ENCODE data around the gene LSAMP.

The LSAMP gene

GRCh38 chr3:115843206-115843605, 602.1 kb downstream of the LSAMP start:
- TF ChIP-seq, protein P1, sequence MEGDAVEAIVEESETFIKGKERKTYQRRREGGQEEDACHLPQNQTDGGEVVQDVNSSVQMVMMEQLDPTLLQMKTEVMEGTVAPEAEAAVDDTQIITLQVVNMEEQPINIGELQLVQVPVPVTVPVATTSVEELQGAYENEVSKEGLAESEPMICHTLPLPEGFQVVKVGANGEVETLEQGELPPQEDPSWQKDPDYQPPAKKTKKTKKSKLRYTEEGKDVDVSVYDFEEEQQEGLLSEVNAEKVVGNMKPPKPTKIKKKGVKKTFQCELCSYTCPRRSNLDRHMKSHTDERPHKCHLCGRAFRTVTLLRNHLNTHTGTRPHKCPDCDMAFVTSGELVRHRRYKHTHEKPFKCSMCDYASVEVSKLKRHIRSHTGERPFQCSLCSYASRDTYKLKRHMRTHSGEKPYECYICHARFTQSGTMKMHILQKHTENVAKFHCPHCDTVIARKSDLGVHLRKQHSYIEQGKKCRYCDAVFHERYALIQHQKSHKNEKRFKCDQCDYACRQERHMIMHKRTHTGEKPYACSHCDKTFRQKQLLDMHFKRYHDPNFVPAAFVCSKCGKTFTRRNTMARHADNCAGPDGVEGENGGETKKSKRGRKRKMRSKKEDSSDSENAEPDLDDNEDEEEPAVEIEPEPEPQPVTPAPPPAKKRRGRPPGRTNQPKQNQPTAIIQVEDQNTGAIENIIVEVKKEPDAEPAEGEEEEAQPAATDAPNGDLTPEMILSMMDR (conservative IDR thresholded peaks at IDR 0.05; ENCODE audit: low read depth, low read length): no peak
- no peak for DNase-seq (ENCODE audit: low read depth)
- no peak overlapping the region for H3K4me3 ChIP-seq (ENCODE audit: low read length)

DNA sequence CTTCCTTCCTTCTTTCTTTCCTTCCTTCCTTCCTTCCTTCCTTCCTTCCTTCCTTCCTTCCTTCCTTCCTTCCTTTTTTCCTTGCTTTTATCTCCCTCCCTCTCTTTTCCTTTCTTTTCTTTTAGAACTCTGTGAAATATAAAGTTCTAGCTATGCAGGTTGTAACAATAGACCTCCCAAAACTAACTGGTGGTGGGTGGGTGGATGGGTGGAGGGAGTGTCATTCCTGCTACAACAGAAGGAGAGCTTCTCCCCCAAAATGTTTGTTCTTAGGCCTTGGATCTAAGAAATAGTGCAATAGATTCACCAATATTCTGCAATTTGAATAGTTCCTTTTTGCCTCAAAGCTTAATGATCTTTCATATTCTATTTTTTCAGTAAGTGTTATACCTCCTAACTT, 606.0 kb downstream of the LSAMP start:
- H3K4me3 ChIP-seq (ENCODE audit: low read length): no peak overlapping the region
- DNase-seq (ENCODE audit: low read depth): no peak
- TF ChIP-seq, protein P1 (conservative IDR thresholded peaks at IDR 0.05; ENCODE audit: low read depth, low read length): no peak

- TF ChIP-seq, protein P1 (conservative IDR thresholded peaks at IDR 0.05; ENCODE audit: low read depth, low read length): no peak
- no peak for DNase-seq (ENCODE audit: low read depth)
Observed at GRCh38 chr3:115838786-115839185, 606.5 kb downstream of the LSAMP start.

DNA sequence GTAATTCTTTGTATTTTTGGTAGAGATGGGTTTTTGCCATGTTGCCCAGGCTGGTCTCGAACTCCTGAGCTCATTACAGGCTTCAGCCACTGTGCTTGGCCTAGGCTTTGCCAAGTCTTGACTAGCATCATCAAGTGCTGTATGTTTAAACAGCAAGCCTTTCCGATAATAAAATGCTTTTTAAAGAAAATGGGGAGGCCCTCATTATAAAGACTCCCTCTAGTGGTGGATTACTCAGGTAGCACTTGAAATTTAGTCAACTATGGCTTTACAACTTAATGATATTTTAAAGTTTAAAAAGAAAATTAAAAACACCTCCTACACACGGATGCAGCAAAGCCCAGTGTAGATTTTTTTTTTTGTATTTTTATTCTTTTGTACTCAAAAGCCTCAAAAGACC, 608.3 kb downstream of the LSAMP start:
- DNase-seq (ENCODE audit: low read depth): no peak
- TF ChIP-seq, protein P1 (conservative IDR thresholded peaks at IDR 0.05; ENCODE audit: low read depth, low read length): peak; percentile 84
- no peak overlapping the region for H3K4me3 ChIP-seq (ENCODE audit: low read length)

More at GRCh38 chr3:115838786-115839185, 606.5 kb downstream of the LSAMP start:
- no peak overlapping the region for H3K4me3 ChIP-seq (ENCODE audit: low read length)

DNA sequence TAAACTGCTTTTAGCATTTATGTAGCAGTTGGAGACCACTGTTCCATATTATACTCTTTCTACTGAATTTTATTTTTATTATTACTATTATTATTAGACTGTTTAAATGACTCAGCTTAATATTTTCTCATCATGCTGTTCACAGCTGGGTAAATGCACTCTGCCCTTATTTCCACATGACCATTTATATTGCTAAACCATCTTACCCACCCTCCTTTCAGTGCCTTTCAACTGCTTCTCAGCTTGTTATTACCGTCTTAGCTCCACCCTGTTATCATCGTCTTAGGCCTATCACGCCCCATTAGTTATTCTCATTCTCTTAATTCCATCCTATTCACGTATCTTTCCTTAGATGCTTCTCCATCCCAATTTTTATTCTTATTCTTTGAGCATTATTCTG, 609.3 kb downstream of the LSAMP start:
- DNase-seq (ENCODE audit: low read depth): no peak
- TF ChIP-seq, protein P1 (conservative IDR thresholded peaks at IDR 0.05; ENCODE audit: low read depth, low read length): no peak
- no peak overlapping the region for H3K4me3 ChIP-seq (ENCODE audit: low read length)

- no peak overlapping the region for H3K4me3 ChIP-seq (ENCODE audit: low read length)
- DNase-seq (ENCODE audit: low read depth): no peak
- TF ChIP-seq, protein P1 (conservative IDR thresholded peaks at IDR 0.05; ENCODE audit: low read depth, low read length): no peak
Observed at GRCh38 chr3:115834068-115834467, 611.2 kb downstream of the LSAMP start.

DNA sequence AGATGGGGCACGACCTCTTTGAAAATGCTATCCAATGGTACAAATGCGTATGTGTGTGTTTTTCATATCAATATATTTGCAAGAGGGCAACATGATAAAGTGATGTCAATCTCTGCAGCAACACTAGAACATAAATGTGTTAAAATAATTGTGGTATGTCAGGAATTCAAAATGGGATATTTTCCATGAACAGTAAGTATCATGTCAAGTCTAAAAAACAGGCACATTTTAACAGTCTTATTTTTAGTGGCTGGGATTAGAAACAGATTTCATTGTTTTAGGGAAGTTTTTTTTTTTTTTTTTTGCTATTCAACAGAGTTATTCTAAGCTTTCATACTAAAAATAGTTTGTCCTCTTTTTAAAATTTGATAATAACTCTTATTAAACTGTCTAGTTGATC, 612.2 kb downstream of the LSAMP start:
- DNase-seq (ENCODE audit: low read depth): no peak
- TF ChIP-seq, protein P1 (conservative IDR thresholded peaks at IDR 0.05; ENCODE audit: low read depth, low read length): no peak
- H3K4me3 ChIP-seq (ENCODE audit: low read length): no peak overlapping the region

Data from retinal pigment epithelial cell (primary cell).